OCI-LY3 (cell line): Measurements from ENCODE around the gene NTRK1.
A peak's percentile ranks its signal among the peaks of the same experiment; 100 is the strongest.

Experiments
- H2AFZ ChIP-seq: fragments of 200-600, 300-600 bp; shearing (Covaris generic); 2 replicates; pipeline ENCODE4 v1.6.0; 2014; ENCODE audit warnings: antibody characterized with exemption, low read depth, low read length
- H3K27ac ChIP-seq: fragments of 200-600, 300-600 bp; sonication (generic); 2 replicates; pipeline ENCODE4 v1.5.1; 2014; ENCODE audit warnings: mild to moderate bottlenecking, low read length, moderate library complexity, mixed read lengths
- H3K27me3 ChIP-seq: fragments of 200-600, 300-600 bp; sonication (generic); 2 replicates; pipeline ENCODE4 v1.6.1; 2014; ENCODE audit warnings: low read depth, low read length, mixed read lengths
- H3K36me3 ChIP-seq: fragments of 200-600, 300-600 bp; sonication (generic); replicated peaks from 2 replicates; pipeline ENCODE3; 2014; ENCODE audit warnings: low read depth, low read length, mixed read lengths
- H3K4me1 ChIP-seq: fragments of 300-600, 200-600 bp; sonication (generic); 2 replicates; pipeline ENCODE4 v1.6.1; 2014; ENCODE audit warnings: low read length, mixed read lengths
- H3K4me2 ChIP-seq: fragments of 200-600, 300-600 bp; sonication (generic); 2 replicates; pipeline ENCODE4 v1.6.1; 2014; ENCODE audit warnings: low read length, mixed read lengths
- H3K4me3 ChIP-seq: fragments of 300-600, 200-600 bp; sonication (generic); 2 replicates; pipeline ENCODE4 v1.5.1; 2014; ENCODE audit warnings: antibody characterized with exemption, mild to moderate bottlenecking, low read length, moderate library complexity
- H3K79me2 ChIP-seq: fragments of 300-600, 200-600 bp; shearing (Covaris generic); 2 replicates; pipeline ENCODE4 v1.6.1; 2014; ENCODE audit warnings: mild to moderate bottlenecking, low read length, mixed read lengths
- H3K9ac ChIP-seq: fragments of 300-600, 200-600 bp; shearing (Covaris generic); 2 replicates; pipeline ENCODE4 v1.6.0; 2014; ENCODE audit warnings: mild to moderate bottlenecking, low read length, moderate library complexity
- H3K9me3 ChIP-seq: fragments of 200-600, 300-600 bp; shearing (Covaris generic); 2 replicates; pipeline ENCODE4 v1.6.1; 2014; ENCODE audit warnings: low read length, mixed read lengths; ENCODE audit not compliant: insufficient read depth
- H4K20me1 ChIP-seq: fragments of 200-600, 300-600 bp; sonication (generic); 2 replicates; pipeline ENCODE4 v1.6.1; 2016; ENCODE audit warnings: low read length, mixed read lengths; ENCODE audit not compliant: insufficient read depth
- CTCF ChIP-seq: fragments of 200-600, 300-600 bp; sonication (generic); IDR thresholded peaks from 2 replicates; pipeline ENCODE4 v1.5.1; 2014; ENCODE audit warnings: antibody characterized with exemption, low read length, low read depth
- EZH2phosphoT487 ChIP-seq: fragments of 200-600 bp; shearing (Covaris generic); IDR thresholded peaks from 2 replicates; pipeline ENCODE4 v1.6.1; 2018; ENCODE audit warnings: antibody characterized with exemption, mixed run types, low read depth

The NTRK1 gene

DNA sequence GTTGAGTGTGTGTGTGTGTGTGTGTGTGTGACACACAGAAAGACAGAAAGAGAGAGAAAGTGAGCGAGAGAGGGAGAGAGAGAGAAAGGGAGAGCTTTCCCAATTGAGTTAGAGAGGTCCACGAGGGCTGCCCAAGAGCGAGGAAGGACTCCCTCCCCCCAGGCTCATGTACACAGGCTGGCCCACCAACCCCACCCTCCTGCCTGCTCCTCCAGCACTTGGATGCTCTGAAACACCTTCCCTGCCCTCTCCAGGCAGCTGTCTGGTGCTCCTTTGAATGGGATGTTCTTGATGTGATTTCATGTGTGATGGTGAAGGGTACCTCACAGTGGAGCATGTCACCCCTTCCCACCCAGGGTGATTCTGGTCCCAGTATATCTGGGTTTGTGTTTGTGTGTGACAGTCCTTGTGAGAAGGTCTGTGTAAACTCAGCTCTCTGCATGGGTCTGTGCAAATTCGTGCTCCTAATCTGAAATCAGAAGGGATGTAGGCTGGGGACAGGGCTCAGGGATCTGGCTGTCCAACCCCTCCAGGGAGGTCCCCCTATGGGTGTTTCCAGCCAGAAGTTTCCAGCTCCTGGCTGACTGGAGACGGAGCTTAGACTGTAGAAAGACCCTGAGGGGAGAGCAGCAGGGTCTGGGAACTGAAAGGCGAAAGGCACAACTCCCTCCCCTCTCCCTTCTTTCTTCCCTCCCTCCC lies 26.1 kb downstream of the NTRK1 start:
- peaks cover 39% of the 10 kb centered on the region for H3K27me3 ChIP-seq
- no peak overlapping the region for H2AFZ ChIP-seq
- no peak overlapping the region for H3K4me3 ChIP-seq
- no peaks in the 10 kb centered on the region for H3K79me2 ChIP-seq
- no peaks in the 10 kb centered on the region for H3K9me3 ChIP-seq
- no peak overlapping the region for H3K9ac ChIP-seq
- H3K36me3 ChIP-seq: no peaks in the 10 kb centered on the region
- no peak overlapping the region for H3K4me2 ChIP-seq
- no peaks in the 10 kb centered on the region for H4K20me1 ChIP-seq
- no peak overlapping the region for H3K27ac ChIP-seq
- TF ChIP-seq EZH2phosphoT487 (no peak), CTCF (no peak)
- peaks cover 4% of the 10 kb centered on the region; the same call in 1 of the 2 replicates for H3K4me1 ChIP-seq

- H3K4me2 ChIP-seq: no peak overlapping the region
- peaks cover 4% of the 10 kb centered on the region; the same call in 1 of the 2 replicates for H3K4me1 ChIP-seq
- peaks cover 39% of the 10 kb centered on the region for H3K27me3 ChIP-seq
Observed at GRCh38 chr1:156887317-156887716, 26.7 kb downstream of the NTRK1 start.

GRCh38 chr1:156887734-156888133 lies 27.1 kb downstream of the NTRK1 start:
- Histone ChIP-seq H3K36me3 (no peaks in the 10 kb centered on the region), H3K4me3 (no peak overlapping the region), H3K4me1 (peaks cover 4% of the 10 kb centered on the region; the same call in 1 of the 2 replicates), H3K79me2 (no peaks in the 10 kb centered on the region), H3K4me2 (no peak overlapping the region), H4K20me1 (no peaks in the 10 kb centered on the region), H3K9ac (no peak overlapping the region), H3K9me3 (no peaks in the 10 kb centered on the region), H3K27ac (no peak overlapping the region), H3K27me3 (peaks cover 39% of the 10 kb centered on the region), H2AFZ (no peak overlapping the region)
- TF ChIP-seq CTCF (no peak), EZH2phosphoT487 (no peak)

More at GRCh38 chr1:156887317-156887716, 26.7 kb downstream of the NTRK1 start:
- H3K9ac ChIP-seq: no peak overlapping the region
- no peaks in the 10 kb centered on the region for H3K36me3 ChIP-seq
- TF ChIP-seq EZH2phosphoT487 (no peak), CTCF (no peak)
- no peak overlapping the region for H3K4me3 ChIP-seq
- no peak overlapping the region for H3K27ac ChIP-seq
- H3K79me2 ChIP-seq: no peaks in the 10 kb centered on the region
- H4K20me1 ChIP-seq: no peaks in the 10 kb centered on the region
- H3K9me3 ChIP-seq: no peaks in the 10 kb centered on the region
- H2AFZ ChIP-seq: no peak overlapping the region

GRCh38 chr1:156889802-156890580 lies 29.3 kb downstream of the NTRK1 start:
- Histone ChIP-seq H2AFZ (peak overlapping the region; percentile 84), H4K20me1 (no peaks in the 10 kb centered on the region), H3K4me3 (peak overlapping the region; percentile 22; the same call in 1 of the 2 replicates), H3K79me2 (no peaks in the 10 kb centered on the region), H3K36me3 (no peaks in the 10 kb centered on the region), H3K4me1 (peaks cover 4% of the 10 kb centered on the region; the same call in 1 of the 2 replicates), H3K9me3 (no peaks in the 10 kb centered on the region), H3K27ac (no peak overlapping the region), H3K27me3 (peaks cover 26% of the 10 kb centered on the region), H3K4me2 (peak overlapping the region; percentile 59), H3K9ac (peak overlapping the region; percentile 6; the same call in 1 of the 2 replicates)
- TF ChIP-seq CTCF (peak; percentile 95), EZH2phosphoT487 (no peak)
